ENCODE data around the gene SYTL1.

SYTL1 gene

GRCh38 chr1:27341525-27342252 lies at the start of gene SYTL1:
Gene SYTL1, plus strand, starts transcription at chr1:27342022. Its CDS starts 3,313 bp downstream, at chr1:27345335.
- DNase-seq, result no peak

DNA sequence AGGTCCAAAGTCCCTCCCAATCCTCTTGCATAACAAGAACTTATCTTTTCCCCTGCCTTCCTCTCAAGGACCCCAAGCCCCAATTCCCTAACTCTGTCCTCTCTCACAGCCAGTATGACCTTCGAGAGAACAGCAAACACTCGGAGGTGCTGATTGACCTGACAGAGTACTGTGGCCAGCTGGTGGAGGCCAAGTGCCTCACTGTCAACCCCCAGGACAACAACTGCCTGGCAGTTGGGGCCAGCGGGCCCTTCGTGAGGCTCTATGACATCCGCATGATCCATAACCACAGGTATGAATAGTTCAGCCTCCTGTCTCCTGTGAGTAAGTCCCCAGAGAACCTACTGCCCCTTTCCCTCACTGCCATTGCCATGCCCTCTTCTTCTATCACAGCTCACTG lies 49.7 kb upstream of the SYTL1 start:
- DNase-seq, result no peak

- no peak for DNase-seq
Observed at GRCh38 chr1:27293915-27294314, 47.9 kb upstream of the SYTL1 start.

- peak; percentile 85 for DNase-seq
Observed at GRCh38 chr1:27296773-27297291, 45.0 kb upstream of the SYTL1 start.

- no peak for DNase-seq
Observed at GRCh38 chr1:27297903-27298302, 43.9 kb upstream of the SYTL1 start.

DNA sequence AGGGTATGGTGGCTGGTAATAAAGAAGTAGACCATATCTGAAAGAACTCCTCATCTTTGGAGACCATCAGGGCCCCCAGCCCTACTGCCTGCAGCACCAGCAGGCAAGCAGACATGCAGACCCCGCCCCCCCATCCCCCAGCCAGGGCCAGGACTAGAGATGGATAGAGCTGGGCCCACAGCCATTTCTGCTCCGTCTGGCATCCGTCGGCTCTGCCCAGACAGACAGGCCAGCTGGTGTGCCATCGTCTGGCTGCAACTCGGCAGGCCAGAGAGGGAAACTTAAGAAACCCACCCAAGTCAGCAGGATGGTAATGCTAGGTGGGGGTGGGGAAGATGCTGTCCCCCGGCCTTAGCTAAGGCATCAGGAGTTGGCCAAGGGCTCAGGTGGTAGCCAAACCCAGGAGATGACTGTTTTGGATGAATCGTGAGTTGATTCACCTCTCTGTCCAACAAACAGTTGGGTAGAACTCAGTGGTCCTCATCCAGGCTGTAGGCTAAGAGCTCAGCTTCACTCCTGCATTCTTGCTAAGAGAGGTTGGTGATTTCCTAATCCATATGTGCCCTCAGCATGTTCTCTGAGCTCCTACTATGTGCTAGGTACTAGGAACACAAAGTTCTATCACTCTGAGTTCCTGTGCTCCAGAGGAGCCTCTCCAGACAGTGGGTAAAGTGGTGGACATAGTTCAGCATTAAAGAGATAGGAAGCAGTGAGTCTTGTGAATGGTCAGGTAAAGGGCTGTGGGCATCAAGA lies 43.0 kb upstream of the SYTL1 start:
- no peak for DNase-seq

DNA sequence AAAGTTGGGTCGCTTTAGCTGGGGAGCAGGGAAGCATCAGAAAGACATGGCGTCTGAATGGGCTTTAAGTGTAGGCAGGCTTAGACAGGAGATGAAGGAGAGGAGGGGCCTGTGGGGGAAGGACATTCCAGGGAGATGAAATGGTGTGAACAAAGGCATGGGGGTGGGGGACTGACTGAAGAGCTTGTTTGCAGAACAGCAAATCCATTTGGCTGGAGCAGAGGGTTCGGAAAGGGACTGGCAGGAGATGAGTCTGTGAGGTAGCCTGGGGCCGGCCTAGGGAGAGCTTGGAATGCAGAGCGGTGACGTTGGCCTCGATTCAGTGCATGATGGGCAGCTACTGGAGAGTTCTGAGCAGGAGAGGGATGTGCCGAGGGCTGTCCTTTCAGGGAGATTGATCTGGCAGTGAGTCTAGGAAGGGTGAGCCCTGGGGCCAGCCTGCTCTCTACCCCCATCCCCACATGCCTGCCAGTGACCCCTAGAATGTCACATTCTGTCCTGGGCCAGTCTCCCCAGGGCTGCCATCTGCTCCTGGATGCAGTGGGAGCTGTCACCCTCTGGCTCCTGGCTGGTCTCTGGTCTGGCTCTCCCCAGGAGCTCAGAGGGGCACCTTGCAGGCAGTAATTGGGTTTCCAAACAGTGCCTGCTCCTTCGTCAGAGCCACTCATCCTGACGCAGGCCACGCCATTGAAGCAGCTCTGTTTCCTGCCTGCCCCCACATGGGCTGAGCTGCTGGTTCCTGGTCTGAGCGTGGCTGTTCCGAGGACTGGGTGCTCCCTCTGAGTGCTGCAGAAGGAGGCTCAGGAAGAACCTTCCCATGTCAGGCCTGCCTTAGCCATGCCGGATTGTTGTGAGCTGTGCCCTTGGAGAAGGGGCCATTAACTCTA lies 42.2 kb upstream of the SYTL1 start:
- peak; percentile 93 for DNase-seq

DNA sequence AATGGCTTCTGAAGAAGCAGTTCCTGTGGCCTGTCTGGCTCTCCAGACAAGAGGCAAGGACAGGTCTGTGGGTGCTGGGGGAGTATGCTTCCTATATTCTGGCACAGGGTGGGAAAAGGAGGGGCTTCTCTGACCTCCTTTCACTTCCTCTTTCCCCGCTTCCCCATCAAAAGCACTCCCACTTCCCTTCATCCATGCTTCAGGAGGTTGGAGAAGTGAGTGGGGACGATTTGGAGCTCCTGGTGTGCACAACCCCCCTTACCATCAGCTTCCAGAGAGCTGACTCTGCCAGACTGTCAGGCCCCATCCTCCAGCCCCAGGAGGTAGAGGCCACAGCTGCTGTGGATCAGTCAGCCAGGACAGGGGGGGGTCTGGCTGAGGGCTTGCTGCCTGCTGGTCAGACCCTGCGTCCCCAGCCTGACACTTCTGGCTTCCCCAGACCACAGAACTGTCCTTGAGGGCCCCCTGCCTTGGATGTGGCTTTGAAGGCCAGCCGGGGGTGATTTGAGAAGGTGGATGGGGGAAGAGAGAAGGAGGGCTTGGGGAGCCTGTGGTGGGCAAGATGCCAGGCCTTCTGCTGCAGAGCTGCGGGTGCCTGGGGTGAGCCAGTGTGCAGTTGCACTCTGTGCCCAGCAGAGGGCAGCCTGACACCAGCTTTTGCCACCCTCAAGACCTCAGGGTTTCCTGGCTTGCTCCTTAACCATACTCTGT lies 41.3 kb upstream of the SYTL1 start:
- peak; percentile 98 for DNase-seq

GRCh38 chr1:27301052-27301422 lies 40.8 kb upstream of the SYTL1 start:
- no peak for DNase-seq

DNA sequence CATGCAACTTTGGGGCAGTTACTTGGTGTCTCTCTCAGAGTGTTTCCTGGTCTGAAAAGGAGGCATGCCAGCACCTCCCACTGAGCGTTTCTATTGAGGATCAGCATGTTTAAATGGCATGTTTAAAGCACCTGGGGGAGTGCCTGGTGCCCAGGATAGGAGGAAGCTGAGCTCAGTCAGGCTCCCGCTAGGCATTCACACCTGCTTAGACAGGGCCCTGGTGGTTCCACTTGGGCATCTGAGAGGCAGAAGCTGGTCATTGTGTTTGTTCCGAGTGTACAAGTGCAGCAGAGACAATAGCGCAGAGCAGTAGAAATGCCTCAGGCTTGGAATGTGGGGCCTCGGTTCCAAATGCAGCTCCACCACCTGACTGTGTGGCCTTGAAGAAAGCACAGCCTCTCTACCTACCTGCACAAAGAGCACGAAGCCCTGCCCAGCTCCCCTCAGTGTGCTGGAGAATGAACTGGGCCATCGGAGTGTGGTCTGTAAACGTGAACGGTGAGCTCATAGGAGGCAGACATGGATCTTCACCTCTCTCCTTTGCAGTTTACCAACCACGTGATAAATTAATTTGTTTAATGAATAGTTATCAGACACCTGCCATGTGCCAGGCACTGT lies 40.1 kb upstream of the SYTL1 start:
- no peak for DNase-seq

DNA sequence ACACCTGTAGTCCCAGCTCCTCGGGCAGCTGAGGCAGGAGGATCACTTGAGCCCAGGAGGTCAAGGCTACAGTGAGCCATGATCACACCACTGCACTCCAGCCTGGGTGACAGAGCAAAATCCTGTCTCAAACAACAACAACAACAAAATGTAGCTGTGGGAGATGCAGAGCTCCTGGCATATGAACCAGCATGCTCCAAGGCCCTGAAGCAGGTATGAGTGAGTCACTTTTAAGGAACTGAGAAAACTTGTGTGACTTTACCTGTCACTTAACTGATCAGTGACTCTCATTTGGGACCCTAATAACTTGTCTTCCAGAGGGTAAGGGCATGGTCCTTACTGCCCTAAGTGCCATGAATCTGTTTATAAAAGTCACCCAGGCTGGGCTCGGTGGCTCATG lies 39.2 kb upstream of the SYTL1 start:
- DNase-seq, result no peak

DNA sequence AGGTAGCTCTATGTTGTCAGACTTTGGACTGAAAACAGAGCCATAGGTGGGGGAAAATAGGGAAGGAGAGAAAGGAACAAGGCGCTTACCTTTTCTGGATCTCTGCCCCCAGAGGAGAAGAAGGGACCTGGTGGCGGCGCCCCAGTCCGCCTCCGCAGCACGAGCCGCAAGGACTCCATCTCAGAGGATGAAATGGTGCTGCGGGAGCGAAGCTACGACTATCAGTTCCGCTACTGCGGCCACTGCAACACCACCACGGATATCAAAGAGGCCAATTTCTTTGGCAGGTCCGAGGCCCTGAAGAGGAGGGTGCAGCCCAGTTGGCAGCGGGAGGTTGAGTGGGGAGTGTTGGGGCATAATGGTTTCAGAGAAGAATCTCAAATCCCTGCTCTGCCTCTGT lies 38.3 kb upstream of the SYTL1 start:
- no peak for DNase-seq

GRCh38 chr1:27306071-27306470 lies 35.8 kb upstream of the SYTL1 start:
- no peak for DNase-seq

- DNase-seq, result peak; percentile 87
Observed at GRCh38 chr1:27306892-27307761, 34.7 kb upstream of the SYTL1 start.

DNA sequence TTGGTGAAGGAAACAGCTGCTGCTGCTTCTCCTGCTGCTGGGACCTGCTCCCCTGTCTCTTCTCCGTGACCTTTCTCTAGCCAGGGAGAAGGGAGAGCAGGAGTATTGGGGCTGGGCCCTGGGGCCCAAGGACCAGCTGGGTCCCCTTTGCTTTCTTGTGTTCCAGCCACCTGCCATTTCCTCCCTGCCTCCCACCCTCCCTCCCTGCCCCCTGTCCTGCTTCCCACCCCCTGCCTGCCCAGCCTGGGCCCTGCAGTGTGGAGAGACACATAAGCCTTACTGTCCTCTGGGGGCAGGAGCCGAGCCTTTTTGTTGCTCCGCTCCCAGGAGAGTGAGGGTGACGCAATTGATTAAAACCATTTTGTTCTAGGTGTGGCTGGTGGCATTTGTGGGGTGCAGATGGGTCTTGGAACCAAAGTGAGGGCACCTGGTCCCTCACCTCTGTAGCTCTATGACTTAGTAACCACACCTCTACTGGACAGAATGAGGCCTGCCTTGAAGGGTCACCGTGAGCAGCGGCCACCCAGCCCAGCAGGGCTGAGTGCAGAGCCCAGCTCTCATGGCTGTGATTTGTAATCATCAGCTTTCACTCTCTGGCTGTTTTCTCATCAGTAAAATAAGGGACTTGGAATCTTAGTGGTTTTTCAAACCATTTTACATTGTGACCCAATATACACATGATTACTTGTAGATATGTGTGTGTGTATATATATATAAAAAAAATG lies 33.8 kb upstream of the SYTL1 start:
- peak; percentile 69 for DNase-seq

DNA sequence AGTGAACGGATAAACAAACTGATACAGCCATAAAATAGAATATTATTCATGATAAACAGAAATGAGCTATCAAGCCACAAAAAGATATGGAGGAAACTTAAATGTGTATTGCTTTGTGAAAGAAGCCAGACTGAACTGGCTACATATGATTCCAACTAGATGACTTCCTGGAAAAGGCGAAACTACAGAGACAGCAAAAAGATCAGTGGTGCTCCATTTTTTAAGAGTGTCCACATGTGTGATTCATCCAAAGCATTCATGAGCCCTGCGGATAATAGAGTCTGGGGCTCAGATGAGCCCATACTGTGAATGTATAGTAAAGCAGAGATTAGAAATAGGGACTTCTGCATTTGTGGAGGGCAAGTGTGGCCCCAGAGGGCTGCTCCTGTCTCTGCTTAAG lies 27.7 kb upstream of the SYTL1 start:
- DNase-seq, result no peak

- no peak for DNase-seq
Observed at GRCh38 chr1:27314737-27315136, 27.1 kb upstream of the SYTL1 start.

DNA sequence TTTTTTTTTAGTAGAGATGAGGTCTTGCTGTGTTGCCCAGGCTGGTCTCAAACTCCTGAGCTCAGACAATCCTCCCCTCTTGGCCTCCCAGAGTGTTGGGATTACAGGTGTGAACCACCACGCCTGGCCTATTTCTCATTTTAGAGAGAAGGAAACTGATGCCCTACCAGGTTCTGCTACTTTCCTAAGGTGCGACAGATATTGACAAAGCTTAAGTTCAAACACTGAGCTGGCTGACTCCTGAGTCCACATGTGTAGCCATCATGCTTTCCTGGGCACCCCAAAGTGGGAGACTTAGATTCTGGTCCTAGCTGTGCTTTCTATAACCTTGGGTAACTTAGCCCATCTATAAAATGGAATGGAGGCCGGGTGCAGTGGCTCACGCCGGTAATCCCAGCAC lies 25.0 kb upstream of the SYTL1 start:
- DNase-seq, result no peak

GRCh38 chr1:27318136-27318535 lies 23.7 kb upstream of the SYTL1 start:
- DNase-seq, result peak; percentile 21

DNA sequence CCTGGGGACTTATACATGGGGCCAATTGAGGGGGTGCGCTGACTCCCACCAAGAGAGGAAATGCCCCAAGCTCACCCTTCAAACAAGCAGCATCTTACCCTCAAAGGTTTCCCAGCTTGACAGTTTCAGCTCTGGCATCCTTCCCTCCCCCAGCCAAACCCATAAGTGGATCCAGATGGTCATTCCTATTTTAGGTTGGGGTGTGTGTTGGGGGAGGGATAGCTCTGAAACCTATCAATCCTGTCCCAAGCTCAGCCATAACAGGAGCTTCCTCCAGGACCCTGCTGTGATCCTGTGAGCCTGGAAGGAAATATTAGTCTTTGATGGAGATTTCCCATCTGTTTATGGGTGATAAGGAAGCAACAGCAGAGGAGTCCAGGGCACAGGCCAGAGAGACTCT lies 23.2 kb upstream of the SYTL1 start:
- peak; percentile 33 for DNase-seq

All from eye (tissue), 1 donor.